ENCODE data around the gene CCDC85C. TPM values are rescaled to one million over a fixed set of nuclear protein-coding genes. Genes with fewer than 3 reads are reported as not detected.

The CCDC85C gene
- total and polyA plus RNA-seq, 10 donors, result 1.6 to 12.4 (median 8.1) TPM

GRCh38 chr14:99513183-99513694 is 90.8 kb downstream of the CCDC85C start:
- intact Hi-C loops (cut with DNase I; ENCODE audit: low total_unique reads), result loop anchor here (10.0 kb wide), 1 partner anchor 372 kb away; no protein-coding TSS in a partner anchor
- peak; percentile 65 for DNase-seq
- TF ChIP-seq CTCF (IDR thresholded peaks at IDR 0.05 in 8 of 11, conservative IDR thresholded peaks at IDR 0.05 in 3 of 11), result no peak
- peak in 2 of 3 donors; percentile 22 to 43 for TF ChIP-seq POLR2AphosphoS5 (IDR thresholded peaks at IDR 0.05)
- H3K27me3 ChIP-seq (replicated peaks in 1 of 7), result no peaks in the 10 kb centered on the region
- H3K9me3 ChIP-seq, result no peaks in the 10 kb centered on the region
- H3K36me3 ChIP-seq, result peaks cover 0 to 76% (median 45%) of the 10 kb centered on the region in 6 donors
- WGBS, 5 donors, result 85 to 100% (median 92%) methylated on average over 1 to 15 of the region's 15 CpGs
- H3K4me3 ChIP-seq, result no peak overlapping the region
- H3K4me1 ChIP-seq, result peaks cover 0 to 4% (median 1%) of the 10 kb centered on the region in 6 donors
- no peak overlapping the region for H3K27ac ChIP-seq

- 91 to 94% (median 92%) methylated on average over 11 to 16 of the region's 16 CpGs for WGBS, 5 donors
- peaks cover under 1 to 82% (median 50%) of the 10 kb centered on the region in 6 donors for H3K36me3 ChIP-seq
Measured at GRCh38 chr14:99512571-99513182, 91.3 kb downstream of the CCDC85C start.

GRCh38 chr14:99512110-99512449 is 91.9 kb downstream of the CCDC85C start:
- intact Hi-C loops (cut with DNase I; ENCODE audit: low total_unique reads), result loop anchor here (10.0 kb wide), 1 partner anchor 373 kb away; no protein-coding TSS in a partner anchor
- Histone ChIP-seq H3K9me3 (no peaks in the 10 kb centered on the region), H3K27me3 (replicated peaks in 1 of 7) (no peaks in the 10 kb centered on the region), H3K4me3 (no peak overlapping the region), H3K36me3 (peaks cover 5 to 88% (median 56%) of the 10 kb centered on the region in 6 donors), H3K4me1 (peaks cover 0 to 1% (median 0%) of the 10 kb centered on the region in 6 donors), H3K27ac (no peak overlapping the region)
- DNase-seq, result no peak
- WGBS, 5 donors, result 81 to 91% (median 85%) methylated on average over 10 of the region's 10 CpGs
- TF ChIP-seq CTCF (IDR thresholded peaks at IDR 0.05 in 8 of 11, conservative IDR thresholded peaks at IDR 0.05 in 3 of 11) (no peak), POLR2AphosphoS5 (IDR thresholded peaks at IDR 0.05) (no peak), POLR2A (IDR thresholded peaks at IDR 0.05) (no peak)

More at GRCh38 chr14:99512571-99513182, 91.3 kb downstream of the CCDC85C start:
- H3K27ac ChIP-seq, result no peak overlapping the region
- H3K4me3 ChIP-seq, result no peak overlapping the region
- H3K4me1 ChIP-seq, result no peaks in the 10 kb centered on the region
- no peaks in the 10 kb centered on the region for H3K27me3 ChIP-seq (replicated peaks in 1 of 7)
- TF ChIP-seq POLR2A (IDR thresholded peaks at IDR 0.05) (no peak), POLR2AphosphoS5 (IDR thresholded peaks at IDR 0.05) (no peak)
- intact Hi-C loops (cut with DNase I; ENCODE audit: low total_unique reads), result loop anchor here (10.0 kb wide), 1 partner anchor 372 kb away; no protein-coding TSS in a partner anchor
- DNase-seq, result no peak
- no peaks in the 10 kb centered on the region for H3K9me3 ChIP-seq

GRCh38 chr14:99511421-99512109 is 92.4 kb downstream of the CCDC85C start:
- no peak overlapping the region for H3K27ac ChIP-seq

More at GRCh38 chr14:99511421-99512109, 92.4 kb downstream of the CCDC85C start:
- 85 to 95% (median 91%) methylated on average over 5 to 12 of the region's 12 CpGs for WGBS, 5 donors
- H3K27me3 ChIP-seq (replicated peaks in 1 of 7), result no peaks in the 10 kb centered on the region
- DNase-seq, result peak; percentile 68
- intact Hi-C loops (cut with DNase I; ENCODE audit: low total_unique reads), result loop anchor here (10.0 kb wide), 1 partner anchor 373 kb away; no protein-coding TSS in a partner anchor
- H3K36me3 ChIP-seq, result peaks cover 5 to 93% (median 62%) of the 10 kb centered on the region in 6 donors
- no peak overlapping the region for H3K4me3 ChIP-seq
- no peaks in the 10 kb centered on the region for H3K9me3 ChIP-seq
- TF ChIP-seq POLR2A (IDR thresholded peaks at IDR 0.05) (no peak), POLR2AphosphoS5 (IDR thresholded peaks at IDR 0.05) (peak in 1 of 3 donors; percentile 27), CTCF (IDR thresholded peaks at IDR 0.05 in 8 of 11, conservative IDR thresholded peaks at IDR 0.05 in 3 of 11) (no peak)
- peaks cover 0 to 6% (median 0%) of the 10 kb centered on the region in 6 donors for H3K4me1 ChIP-seq

Data from spleen (tissue), 11 donors.